HG02759 (cell line): Measurements from ENCODE around the gene EGF.
A peak's percentile ranks its signal among the peaks of the same experiment; 100 is the strongest.
"Not testable (repeated sequence)": the region's sequence is repeated elsewhere in the genome, so short reads cannot be mapped to it uniquely, and the experiment has no call there.

Experiments used
- ATAC-seq: cut with Tn5 transposase; IDR thresholded peaks from one replicate; pipeline ENCODE4 v1.9.1; 2021; ENCODE audit warnings: mild to moderate bottlenecking, moderate library complexity; ENCODE audit not compliant: unreplicated experiment

The EGF gene

DNA sequence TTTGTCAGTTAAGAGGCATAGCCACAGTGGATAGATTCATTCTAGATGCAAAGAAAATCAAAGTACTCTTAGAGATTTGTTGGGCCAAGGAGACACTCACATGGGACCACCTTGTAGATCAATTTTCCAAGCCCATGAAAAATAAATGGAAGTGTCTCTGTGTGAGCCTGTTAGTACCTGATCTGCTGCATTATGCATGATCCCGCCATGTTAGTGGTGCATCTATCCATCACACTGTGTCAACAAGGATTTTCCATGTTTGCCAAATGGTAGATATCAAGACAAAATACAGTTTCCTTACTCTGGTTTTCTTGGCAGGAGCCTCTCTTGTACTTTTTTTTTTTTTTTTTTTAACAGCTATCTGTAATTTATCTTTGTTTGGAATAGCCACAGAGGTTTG is 112.4 kb downstream of the EGF start:
- no peak for ATAC-seq

DNA sequence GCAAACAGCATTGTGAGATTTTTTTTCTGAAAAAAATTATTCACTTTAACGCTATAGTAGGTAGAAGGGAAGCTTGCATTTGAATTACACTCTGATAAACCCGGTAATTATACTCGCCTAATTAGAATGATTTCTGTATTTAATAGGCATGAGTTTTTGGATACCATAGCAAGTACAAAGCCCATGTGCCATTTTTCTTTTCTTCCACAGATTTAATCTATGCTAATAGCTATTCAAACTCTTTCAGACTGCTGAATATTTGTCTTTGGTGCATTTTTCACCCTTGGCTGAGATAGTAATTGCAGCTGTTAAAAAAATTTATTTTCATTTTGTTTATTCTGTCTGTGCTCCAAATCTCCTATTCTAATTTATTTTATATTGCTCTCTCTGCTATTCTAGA is 113.0 kb downstream of the EGF start:
- ATAC-seq = no peak

- ATAC-seq = no peak
Measured at GRCh38 chr4:110032603-110033002, 119.9 kb downstream of the EGF start.

GRCh38 chr4:110033355-110034025 is 120.8 kb downstream of the EGF start:
- ATAC-seq = no peak

DNA sequence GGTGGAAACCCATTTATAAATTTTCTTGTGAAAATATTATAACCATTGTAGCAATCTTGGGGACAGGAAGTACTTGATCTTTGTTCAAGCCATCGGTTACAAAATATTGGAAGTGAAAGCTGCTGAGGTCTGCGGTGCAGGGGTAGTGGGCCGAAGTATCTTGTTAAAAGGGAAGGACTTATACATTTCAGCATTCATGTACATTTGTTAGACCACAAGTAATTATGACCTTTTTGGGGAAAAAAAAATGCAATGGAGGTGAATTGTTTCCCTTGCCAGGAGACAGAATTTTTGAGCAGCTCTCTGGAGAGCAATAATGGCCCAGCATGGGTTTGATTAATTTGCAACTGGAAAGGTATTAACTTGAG is 121.3 kb downstream of the EGF start:
- peak; percentile 98 for ATAC-seq

GRCh38 chr4:110039164-110039563 is 126.5 kb downstream of the EGF start:
- ATAC-seq = not testable (repeated sequence)

- ATAC-seq = no peak
Measured at GRCh38 chr4:110041735-110042134, 129.1 kb downstream of the EGF start.

GRCh38 chr4:110042545-110043517 is 130.1 kb downstream of the EGF start:
- no peak for ATAC-seq

DNA sequence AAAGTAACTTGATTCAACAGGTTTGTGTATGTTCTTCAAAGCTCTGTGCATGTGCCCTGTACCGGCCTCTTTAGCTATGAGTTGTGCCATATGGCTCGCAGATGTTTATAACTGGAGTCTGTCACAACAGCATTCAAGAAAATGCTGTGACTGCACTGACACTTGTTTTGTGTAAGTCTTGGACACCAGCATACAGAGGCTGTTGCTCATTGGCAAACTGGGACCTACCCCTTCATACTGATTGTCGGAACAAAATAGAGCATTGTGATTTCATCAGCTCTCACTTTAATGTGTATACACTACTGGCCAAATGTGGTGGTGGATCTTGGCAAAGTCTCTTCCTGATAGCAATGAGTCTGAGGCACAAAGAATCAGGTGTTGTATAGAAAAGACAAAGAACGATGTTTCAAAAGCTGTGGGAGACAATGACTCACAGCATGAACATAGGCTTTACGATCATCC is 133.9 kb downstream of the EGF start:
- ATAC-seq = no peak

DNA sequence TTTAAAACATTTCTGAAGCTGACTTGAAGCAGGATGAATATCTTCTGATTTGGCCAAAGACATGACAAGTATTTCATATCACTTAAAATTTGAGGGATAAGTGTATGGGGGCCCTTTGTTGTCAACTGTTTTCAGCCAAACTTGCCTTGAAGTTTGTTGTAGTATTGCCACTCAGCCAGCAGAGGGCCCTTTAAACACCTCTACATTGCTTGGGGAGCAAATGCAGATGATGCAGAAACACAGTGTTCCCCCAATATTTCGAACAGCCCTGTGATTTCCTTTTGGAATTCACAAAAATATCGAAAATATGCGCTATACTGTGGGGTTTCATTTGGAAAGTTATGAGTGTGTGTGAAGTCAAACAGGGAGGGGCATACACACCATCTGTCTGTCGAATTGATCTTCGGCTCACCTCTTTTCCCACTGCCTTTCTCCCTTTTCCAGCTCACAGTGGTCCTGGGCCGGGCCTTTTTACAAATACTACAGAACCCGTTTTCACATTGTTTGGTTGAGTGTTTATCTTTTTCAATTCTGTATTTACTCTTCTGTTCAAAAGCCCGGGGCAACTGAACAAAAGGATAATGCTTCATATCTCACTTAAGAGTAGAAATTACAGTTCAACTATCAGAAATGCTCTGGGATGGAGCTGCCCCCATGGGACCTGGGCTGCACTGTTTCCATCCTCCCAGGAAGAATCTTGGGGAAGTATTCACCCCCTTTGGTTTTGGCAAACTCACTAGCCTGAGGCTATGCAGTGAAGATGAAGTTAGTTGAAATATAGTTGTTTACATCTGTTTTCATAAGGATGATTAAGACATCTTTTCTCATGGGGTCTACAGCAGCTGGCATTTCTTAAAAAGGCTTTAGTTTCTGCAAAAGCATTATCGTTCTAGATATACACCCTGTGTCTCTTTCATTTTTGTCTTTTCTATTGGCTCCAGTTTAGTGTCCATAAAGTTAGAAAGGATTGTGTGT is 137.6 kb downstream of the EGF start:
- ATAC-seq = peak; percentile 65

GRCh38 chr4:110055158-110055768 is 142.6 kb downstream of the EGF start:
- peak; percentile 89 for ATAC-seq

GRCh38 chr4:110058677-110059076 is 146.0 kb downstream of the EGF start:
- ATAC-seq = no peak

DNA sequence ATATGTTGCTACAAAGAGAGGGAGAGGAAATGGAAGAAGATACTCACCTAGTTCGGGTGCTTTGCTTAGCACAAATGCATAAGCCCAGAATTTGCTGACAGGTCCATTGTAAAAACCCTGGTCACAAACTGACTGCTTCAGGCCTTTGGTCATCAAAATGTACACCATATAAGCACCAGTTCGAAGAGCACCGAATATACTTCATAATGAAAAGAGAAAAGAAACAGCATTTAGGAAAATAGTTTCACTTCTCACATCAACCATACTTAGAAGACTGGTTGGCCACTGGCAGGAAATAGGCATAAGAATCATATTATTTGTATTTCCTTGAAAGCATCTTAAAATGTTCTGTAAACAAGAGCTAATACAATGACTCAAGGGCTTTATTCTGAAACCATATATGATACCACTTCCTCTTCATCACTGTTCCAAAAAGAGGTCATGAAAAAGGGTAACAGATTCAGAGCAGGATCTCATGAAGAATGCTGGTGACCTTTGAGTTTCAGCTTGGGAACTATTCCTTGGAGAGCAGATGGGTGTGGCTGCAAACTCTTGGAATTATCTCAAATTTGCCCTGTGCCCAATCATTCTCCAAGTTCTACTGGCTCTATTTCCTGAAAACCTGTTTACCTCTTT is 147.0 kb downstream of the EGF start:
- peak; percentile 65 for ATAC-seq

GRCh38 chr4:110061076-110061475 is 148.4 kb downstream of the EGF start:
- no peak for ATAC-seq
